Activated T-helper 17 cell treated with anti-CD3 and anti-CD28 coated beads, Interleukin-2, amount 50 U/mL, for 72 hours (primary cell): ENCODE results near the gene S1PR2. TPM values are rescaled to one million over a fixed set of nuclear protein-coding genes. Genes with fewer than 3 reads are reported as not detected.
A peak's percentile ranks its signal among the peaks of the same experiment; 100 is the strongest.

Source experiments
- ATAC-seq: fragments of 150-1000 bp; cut with Tn5 transposase; replicated peaks from 2 replicates; pipeline ENCODE4 v1.10.0; 2021; ENCODE audit warnings: mild to moderate bottlenecking, moderate library complexity
- H3K27ac Mint-ChIP-seq: one replicate; pipeline ENCODE4 v1.8.0; 2022; ENCODE audit warnings: mixed read lengths
- H3K27me3 Mint-ChIP-seq: one replicate; pipeline ENCODE4 v1.8.0; 2022; ENCODE audit warnings: mixed read lengths
- H3K36me3 Mint-ChIP-seq: one replicate; pipeline ENCODE4 v1.8.0; 2022; ENCODE audit warnings: low read depth, mild to moderate bottlenecking, mixed read lengths
- H3K4me1 Mint-ChIP-seq: one replicate; pipeline ENCODE4 v1.8.0; 2022; ENCODE audit warnings: mixed read lengths
- H3K4me3 Mint-ChIP-seq: one replicate; pipeline ENCODE4 v1.8.0; 2022; ENCODE audit warnings: mild to moderate bottlenecking, mixed read lengths
- H3K9me3 Mint-ChIP-seq: one replicate; pipeline ENCODE4 v1.8.0; 2022; ENCODE audit warnings: mixed read lengths
- total RNA-seq, 2 donors: library from RNA; stranded (reverse); gene quantifications; one replicate each; pipeline ENCODE4 v1.2.3, GENCODE V29; 2022

S1PR2 gene
- total RNA-seq, 2 donors from 2014 or later, result 7.9 to 17.1 TPM

DNA sequence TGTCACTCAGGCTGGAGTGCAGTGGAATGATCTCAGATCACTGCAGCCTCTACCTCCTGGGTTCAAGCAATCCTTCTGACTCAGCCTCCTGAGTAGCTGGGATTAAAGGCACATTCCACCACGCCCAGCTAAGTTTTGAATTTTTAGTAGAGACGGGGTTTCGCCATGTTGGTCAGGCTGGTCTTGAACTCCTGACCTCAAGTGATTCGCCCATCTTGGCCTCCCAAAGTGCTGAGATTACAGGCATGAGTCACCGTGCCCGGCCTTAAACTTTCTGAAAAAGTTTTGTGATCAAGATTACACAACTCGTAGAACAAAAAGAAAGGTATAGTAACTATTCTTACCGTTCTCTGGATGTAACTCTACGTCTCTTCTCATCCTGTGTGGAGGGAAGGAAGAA lies 57.6 kb downstream of the S1PR2 start:
- H3K4me3 Mint-ChIP-seq, result no peak overlapping the region
- peaks cover 98% of the 10 kb centered on the region for H3K36me3 Mint-ChIP-seq
- no peaks in the 10 kb centered on the region for H3K4me1 Mint-ChIP-seq
- peak overlapping the region; percentile 16 for H3K27ac Mint-ChIP-seq
- ATAC-seq, result no peak
- H3K9me3 Mint-ChIP-seq, result no peaks in the 10 kb centered on the region
- H3K27me3 Mint-ChIP-seq, result no peaks in the 10 kb centered on the region

Other genes with a start within 250 kb of the S1PR2 start
- 10 to 100 TPM in 1 of 2 donors, 1 to 10 TPM in 1; 6.1 to 32.1 TPM for gene COL5A3, start 220.8 kb downstream of the S1PR2 start, total RNA-seq
- gene RDH8, start 217.8 kb downstream of the S1PR2 start, total RNA-seq, result under 1 TPM in 1 of 2 donors, not detected in 1; 0.26 TPM
- gene SHFL, start 145.0 kb downstream of the S1PR2 start, total RNA-seq, result 10 to 100 TPM; 52.5 to 65.0 TPM
- gene ANGPTL6, start 128.7 kb downstream of the S1PR2 start, total RNA-seq, result 10 to 100 TPM in 1 of 2 donors, 1 to 10 TPM in 1; 5.7 to 47.0 TPM
- gene PPAN, start 125.0 kb downstream of the S1PR2 start, total RNA-seq, result 100 to 1,000 TPM; 205 to 372 TPM
- 100 to 1,000 TPM; 114 to 237 TPM for gene P2RY11, start 119.6 kb downstream of the S1PR2 start, total RNA-seq
- gene EIF3G, start 111.4 kb downstream of the S1PR2 start, total RNA-seq, result 100 to 1,000 TPM; 174 to 235 TPM
- gene DNMT1, start 36.4 kb downstream of the S1PR2 start, total RNA-seq, result 100 to 1,000 TPM; 300 to 434 TPM
- gene MRPL4, start 20.9 kb upstream of the S1PR2 start, total RNA-seq, result 100 to 1,000 TPM in 1 of 2 donors, 10 to 100 TPM in 1; 61.1 to 142 TPM
- gene ICAM1, start 39.8 kb upstream of the S1PR2 start, total RNA-seq, result 10 to 100 TPM; 47.8 to 88.5 TPM
- gene ICAM4, start 55.6 kb upstream of the S1PR2 start, total RNA-seq, result 1 to 10 TPM in 1 of 2 donors, under 1 TPM in 1; 0.78 to 2.2 TPM
- 1 to 10 TPM in 1 of 2 donors, under 1 TPM in 1; 0.71 to 8.6 TPM for gene ICAM5, start 58.6 kb upstream of the S1PR2 start, total RNA-seq
- gene ZGLP1, start 78.5 kb upstream of the S1PR2 start, total RNA-seq, result 1 to 10 TPM; 5.4 to 6.6 TPM
- 10 to 100 TPM; 12.3 to 20.1 TPM for gene FDX2, start 84.7 kb upstream of the S1PR2 start, total RNA-seq
- 10 to 100 TPM; 66.3 to 88.7 TPM for gene RAVER1, start 102.2 kb upstream of the S1PR2 start, total RNA-seq
- gene ICAM3, start 108.3 kb upstream of the S1PR2 start, total RNA-seq, result 100 to 1,000 TPM; 144 to 228 TPM
- gene TYK2, start 149.2 kb upstream of the S1PR2 start, total RNA-seq, result 100 to 1,000 TPM; 221 to 245 TPM
- gene CDC37, start 172.2 kb upstream of the S1PR2 start, total RNA-seq, result 100 to 1,000 TPM; 140 to 226 TPM
- gene PDE4A, start 189.2 kb upstream of the S1PR2 start, total RNA-seq, result 1 to 10 TPM; 9.0 to 9.1 TPM